ENCODE data around the gene XRCC3.
"Not testable (repeated sequence)": the region's sequence is repeated elsewhere in the genome, so short reads cannot be mapped to it uniquely, and the experiment has no call there.

The XRCC3 gene

DNA sequence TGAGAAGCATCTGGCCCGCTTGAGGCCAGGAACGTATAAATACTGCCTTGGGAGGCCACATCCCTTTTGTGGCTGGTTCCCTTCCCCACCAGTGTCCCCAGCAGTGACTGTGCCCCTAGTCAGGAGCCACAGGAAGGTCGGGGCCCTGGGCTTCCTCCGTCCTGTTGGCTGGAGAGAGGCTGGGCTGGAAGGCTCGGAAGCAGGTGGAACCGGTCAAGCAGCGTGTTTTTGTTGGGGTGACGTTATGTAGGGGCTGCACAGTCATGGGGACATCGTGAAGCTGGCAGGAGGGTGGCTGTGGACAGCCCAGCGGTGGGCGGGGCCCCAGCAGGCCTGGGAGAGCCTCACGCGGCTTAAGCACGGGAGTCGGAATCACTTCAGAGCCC is 10.1 kb downstream of the XRCC3 start:
- DNase-seq = no peak

DNA sequence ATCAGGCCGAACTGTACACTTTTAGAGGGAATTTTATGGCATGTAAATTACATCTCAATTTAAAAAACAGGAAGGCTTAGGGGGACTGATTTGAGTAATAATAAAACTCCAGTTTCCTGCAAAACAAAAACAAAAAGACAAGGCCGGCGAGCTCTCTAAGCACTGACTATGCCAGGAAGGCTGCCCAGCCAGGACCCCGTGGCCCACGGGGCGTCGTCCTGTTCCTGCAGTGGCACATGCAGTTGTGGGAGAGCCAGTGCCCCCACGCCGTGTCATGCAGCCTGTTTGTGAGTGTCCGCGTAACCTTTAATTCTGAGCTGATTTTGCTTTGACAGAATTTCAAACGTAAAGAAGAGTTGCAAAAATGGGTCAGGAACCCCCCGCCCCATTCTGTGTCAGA is 10.5 kb downstream of the XRCC3 start:
- DNase-seq = no peak

DNA sequence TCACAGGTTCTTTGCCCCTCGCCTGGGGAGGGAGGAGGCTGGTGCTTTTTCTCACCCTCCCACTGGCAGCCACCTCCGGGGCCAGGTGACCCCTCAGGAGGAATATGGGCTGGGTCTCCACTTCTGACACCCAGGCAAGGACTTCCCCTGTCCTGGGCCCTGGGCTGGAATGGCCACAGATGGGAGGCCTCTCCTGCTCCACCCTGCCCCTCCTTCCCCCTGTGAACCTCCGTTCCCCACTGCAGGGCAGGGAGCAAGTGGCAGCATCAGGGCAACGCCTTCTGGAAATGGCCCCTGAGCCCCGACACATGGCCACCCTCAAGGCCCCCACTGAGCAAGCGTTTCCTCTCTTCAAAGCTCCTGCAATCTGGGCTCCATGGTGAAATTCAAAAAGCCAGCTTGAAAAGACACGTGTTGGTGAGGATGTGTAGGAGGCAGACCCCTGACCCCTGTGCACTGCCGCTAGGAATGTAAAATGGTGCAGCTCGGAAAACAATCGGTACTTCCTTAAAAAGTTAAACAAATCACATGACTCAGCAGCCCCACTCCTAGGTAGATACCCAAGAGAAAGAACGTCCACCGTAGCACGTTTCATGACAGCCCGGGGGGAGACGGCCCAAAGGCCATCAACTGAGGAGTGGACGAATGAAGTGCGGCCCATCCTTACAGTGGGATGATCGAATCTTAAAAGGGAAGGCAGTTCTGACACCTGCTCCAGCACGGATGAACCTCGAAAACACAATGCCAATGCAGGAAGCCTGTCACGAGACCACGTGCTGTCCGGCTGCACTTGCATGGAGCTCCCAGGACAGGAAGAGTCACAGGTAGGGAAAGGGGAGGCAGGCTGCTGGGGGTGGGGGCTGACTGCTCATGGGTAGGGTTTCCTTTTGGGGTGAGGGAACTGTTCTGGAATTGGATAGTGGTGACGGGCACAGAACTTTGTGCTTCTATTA is 11.5 kb downstream of the XRCC3 start:
- DNase-seq = no peak

DNA sequence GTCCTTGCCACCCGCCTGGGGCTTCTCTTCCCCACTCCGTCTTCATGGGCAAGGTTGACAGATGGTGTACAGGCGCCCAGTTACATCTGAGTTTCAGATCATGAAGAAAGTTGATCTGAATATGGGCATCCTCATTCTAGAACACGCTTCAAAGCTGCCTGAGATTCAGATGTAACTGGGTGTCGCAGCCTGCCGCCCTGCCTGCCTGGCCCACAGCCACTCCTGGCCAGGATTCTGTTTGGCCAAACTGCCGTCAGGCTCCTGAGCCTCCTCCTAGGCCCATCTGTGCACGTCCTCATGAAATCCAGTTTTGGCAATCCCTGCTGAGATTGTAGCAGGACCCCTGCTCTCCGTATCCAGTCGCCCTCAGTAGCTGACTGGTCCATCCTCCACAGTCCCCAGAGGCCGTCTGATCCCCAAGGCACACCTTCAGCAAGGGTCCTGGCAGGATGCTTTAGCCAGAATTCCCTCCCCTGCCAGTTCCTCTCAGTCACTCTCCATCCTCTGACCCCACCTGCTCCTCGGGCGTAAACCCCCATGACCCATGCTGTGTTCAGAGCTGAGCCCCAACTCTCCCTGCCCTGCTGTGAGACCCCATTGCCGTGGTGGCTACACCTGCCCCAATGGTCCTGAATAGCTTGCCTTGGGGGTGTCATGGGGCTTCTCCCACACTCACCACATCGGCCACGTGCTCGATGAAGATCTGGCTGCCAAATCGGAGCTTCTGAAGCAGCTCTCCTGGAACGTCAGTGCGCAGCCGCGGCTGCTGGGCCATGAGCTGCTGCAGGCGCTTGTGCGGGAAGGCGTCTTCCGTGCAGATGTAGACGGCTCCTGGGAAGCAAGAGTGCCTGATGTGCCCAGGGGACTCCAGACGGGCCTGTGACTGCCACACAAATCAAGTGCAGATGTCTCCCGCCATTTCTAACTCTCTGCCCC is 12.5 kb downstream of the XRCC3 start:
- no peak for DNase-seq

DNA sequence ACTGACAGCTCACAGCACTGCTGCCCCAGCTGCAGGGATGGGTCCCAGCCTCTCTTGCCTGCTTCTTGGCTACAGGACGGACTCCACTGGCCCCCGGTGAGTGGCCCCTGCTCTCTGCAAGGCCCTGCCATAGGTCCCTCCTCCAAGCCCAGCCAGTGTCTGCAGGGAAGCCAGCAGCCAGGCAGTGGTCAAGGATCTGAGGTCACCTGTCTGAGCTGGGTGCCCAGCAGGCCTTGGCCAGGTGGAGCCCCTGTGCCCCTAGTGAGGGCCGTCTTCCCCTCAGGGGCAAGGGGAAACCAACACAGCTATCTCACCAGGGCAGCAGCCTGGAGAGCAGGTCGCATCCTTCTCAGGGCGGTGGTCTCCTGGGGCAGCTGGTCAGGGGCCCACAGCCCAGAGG is 13.2 kb downstream of the XRCC3 start:
- no peak for DNase-seq

DNA sequence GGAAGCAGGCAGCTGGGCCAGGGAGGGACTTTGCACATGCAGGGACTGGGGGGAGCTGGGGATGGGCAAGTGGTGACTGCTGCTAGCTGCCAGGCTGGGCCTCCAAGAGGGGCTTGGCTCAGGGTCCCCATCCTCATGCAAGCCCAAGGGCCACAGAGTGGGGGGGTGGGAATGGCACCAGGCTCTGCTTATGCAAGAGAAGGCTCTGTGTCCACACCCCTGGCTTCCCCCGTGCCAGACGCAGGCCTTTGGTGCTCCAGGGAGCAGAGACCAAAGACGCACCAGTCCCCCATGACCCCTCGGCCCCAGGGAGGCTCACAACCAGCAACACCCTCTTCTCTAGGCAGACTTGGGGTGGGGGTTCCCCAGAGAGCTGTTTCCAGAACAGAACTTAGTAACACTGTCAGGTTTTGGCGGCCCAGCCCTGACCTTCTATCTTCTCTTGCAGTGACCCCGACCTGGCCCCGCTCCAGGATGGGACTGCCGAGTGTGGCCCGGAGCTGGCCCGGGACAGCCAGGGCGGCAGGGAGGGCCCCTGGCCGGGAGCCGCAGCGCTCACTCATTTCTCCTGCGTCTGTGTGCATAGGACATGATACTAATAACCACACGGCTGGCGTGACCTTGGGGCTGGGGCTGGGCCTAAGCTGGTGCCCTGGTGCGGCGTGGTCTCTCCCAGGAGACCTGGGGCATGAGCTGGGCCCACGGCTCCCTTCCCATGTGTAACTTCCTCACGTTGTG is 14.3 kb downstream of the XRCC3 start:
- no peak for DNase-seq

DNA sequence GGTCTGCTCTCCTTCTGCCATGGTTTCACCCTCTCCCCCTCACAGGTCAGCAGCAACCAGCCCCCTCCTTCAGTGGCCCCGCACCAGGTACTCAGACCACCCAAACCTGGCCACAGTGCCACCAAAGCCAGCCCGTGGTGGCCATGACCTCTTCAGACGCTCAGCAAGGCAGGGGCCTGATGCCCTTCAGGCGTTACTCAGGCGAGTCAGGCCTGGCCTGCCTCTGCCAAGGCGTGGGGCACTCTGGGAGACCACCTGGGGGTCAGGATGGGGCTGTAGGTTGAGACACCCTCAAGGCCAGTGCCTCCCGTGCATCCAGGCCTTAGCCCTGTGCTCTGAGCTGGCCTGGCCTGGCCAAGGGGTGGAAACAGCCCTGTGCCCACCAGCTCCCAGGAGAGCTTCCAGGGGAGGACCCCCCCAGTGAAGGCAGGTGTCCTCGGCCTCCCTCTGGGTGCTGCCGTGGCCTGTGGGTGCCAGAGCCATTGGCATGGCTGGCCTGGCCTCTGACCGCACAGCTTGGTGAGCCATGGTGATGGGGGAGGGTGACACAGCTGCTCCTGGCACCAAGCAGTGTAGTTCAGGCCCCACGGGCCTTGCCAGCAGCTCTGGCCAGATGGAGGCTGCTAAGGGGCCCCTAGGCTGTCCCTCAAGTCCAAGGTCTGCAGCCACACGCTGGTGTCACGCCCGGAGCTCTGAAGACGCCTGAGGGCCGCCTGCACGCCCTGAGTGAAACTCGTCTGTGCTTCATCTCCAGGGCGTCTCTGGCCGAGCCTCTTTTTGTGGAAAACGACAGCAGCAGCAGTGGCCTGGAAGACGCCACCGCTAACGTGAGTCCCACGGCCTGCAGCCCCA is 15.1 kb downstream of the XRCC3 start:
- no peak for DNase-seq

DNA sequence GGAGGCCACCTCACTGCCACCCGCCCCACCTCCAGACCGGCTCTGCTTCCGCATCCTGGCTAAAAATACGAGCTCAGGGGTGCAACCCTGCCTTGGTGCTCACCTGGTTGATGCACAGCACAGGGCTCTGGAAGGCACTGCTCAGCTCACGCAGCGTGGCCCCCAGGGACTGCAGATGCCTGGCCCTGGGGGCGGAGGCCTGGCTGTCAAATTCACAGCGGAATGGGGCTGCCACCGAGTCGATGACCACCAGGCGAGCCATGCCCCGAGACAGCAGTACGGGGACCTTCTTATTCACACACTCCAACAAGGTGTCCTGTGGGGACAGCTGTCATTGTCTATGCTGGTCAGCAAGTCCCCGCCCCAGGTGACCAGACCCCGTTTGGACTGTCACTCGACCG is 16.0 kb downstream of the XRCC3 start:
- DNase-seq = no peak

DNA sequence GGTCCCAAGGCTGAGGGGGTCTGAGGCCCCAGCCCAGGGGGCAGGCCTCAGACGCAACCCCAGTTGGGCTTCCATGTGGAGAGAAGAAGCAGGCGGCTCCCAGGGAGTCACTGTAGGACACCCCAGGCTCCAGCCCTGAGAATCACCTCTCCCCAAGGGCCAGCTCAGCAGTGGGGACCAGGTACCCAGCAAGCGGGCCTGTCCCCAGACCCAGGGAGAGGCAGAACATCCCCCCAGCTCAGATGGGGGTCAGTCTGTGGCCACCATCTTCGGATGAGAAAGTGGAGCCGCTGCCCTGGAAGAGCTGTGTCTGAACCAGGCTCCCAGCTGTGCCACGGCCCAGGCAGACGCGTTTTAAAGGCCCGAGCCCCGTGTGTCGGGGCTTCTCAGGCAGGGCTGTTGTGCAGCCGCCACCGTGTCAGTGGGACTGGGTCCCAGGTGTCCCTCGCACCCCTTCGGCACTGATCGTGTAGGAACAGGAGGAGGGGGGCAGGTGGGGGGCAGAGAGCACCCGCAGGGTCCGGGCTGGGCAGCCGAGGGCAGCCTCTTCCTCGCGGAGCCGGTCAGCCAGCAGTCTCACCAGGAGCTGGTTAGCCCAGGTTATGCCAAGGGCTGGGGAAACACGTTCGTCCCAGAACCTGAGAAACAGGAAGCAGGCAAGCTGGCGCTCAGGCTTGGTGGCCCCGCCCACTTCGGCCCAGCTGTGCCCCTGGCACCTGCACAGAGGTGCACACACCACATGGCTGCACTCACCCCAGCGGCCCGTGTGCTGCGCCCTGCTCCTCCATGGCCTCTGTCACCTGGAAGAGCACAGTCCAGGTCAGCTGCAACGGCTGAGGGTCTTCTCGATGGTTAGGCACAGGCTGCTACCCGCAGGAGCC is 16.6 kb downstream of the XRCC3 start:
- no peak for DNase-seq

DNA sequence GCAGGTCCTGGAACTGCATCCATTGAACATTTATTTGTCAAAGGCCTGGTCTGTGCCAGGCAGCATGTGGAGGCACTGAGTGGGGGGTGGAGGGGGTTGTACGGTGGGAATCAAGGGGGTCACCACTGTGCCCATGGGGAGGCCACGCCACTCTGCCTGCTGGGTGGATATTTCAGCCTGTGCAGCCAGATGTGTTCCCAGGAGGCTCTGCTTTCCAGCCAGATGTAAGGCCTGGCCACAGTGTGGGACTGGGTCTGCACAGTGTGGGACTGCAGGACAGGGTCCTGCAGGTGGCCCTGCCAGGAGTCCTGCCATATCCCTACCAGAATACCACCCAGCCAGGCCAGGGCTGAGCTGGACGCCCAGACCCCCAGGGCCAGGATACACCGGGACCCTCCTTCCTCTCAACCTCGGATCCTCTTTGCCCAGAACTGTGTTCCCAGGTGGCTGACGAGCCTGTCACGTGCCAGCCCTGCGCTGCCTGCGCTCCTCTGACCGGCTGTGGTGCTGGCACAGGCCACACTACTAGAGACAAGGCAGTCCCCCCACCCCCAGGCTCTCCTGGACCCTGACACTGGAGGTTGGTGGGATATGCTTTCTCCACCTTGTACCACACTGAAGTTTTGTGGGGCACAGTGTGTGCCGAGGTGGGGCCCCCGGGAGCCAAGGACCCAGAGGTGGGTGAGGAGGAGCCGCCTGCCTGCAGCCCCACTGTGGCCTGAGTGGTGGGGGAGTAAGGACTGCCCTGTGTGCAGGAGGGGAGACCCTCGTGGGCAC is 17.5 kb downstream of the XRCC3 start:
- DNase-seq = no peak

DNA sequence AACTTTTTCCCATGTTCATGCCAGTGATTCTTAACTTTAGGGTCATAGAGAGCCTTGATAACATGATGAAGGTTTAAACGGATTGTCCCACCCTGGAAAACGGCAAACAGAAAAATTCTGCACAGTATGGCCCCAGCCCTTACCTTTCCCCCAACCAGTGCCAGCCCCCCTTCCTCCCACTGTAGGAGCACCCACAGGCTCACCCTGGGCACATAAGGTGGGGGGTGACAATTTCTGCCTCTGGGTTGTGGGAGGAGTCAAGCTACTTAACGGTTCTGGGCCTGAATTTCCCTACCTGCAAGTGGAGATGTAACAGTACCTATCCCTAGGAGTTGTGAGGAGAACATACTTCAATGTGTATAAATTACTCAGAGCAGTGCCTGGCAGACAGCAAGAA is 18.0 kb downstream of the XRCC3 start:
- DNase-seq = no peak

DNA sequence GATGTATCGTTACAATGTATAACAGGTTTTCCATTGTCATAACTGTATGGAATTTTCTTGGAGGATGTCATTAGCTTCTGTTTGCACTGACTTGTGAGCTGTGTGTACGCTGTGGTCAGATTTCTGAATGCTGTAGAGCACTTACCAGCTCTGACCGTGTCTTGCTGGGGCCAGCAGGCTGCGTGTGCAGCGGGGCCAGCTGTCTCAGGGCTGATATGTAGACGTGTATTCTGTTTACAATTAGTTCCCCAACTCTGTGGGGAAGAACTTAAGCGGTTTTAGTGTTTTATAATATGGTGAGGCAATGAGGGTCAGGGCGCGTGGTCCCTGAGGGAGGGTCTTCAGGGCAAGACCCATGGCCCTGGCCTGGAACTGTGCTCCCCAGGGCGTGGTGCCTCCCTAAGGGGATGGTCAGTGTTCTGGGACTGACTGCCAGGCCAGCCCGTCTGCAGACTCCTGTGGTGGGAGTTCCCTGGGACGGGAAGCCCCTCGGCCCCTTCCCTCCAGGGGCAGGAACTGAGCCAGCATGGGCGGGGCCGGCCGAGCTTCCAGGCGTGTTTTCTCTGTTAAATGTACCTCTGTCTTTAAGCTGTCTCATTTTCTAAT is 18.7 kb downstream of the XRCC3 start:
- no peak for DNase-seq

DNA sequence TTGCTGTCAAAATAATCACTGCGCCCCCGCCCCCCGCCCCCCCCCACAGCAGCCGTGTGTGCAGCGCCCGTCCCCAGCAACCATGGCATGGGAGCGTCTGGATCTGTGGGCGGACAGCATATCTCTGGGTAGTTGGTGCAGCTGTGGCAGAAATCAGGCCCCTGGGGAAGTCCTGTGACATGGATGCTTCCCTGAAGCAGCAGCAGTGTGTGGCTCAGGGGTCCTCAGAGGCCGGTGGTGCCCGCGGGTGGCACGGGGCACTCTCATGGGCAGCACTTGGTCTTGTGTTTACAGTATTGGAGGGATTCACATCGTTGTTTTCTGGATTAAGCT is 19.2 kb downstream of the XRCC3 start:
- DNase-seq = no peak

DNA sequence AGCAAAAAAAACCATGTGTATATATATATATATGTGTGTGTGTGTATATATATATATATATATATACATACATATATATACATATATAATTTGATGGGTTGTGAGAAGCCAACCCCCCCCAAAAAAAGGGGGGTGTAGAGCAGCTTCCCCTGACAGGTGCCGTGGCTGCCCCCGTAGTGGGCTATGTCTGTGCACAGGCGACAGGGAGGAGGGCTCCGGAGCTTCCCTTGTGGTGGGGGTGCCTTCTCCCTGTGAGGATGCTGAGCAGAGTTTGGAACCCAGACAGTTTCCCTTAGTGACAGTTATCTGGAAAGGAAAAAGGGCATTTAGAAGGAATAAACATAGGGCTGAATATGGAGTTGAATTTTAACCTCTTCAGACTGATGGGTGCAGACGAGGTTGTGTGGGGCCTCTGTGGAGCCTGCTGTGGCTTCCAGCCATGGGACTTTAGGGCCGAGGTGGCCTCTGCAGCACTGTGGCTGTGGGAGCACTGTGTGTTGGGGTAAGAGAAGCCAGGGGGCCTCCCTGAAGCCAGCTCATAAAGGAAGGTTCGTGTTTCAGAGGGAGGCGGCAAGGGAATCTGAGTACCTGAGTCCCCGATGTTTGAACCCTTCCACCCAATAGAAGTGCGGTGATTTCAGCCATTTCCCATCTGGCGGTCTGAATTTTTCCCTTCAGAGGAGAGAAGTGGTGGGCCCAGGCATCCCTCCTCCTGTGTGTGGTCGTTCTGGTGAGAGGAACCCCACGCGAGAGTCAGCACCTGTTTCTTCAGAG is 19.8 kb downstream of the XRCC3 start:
- no peak for DNase-seq

DNA sequence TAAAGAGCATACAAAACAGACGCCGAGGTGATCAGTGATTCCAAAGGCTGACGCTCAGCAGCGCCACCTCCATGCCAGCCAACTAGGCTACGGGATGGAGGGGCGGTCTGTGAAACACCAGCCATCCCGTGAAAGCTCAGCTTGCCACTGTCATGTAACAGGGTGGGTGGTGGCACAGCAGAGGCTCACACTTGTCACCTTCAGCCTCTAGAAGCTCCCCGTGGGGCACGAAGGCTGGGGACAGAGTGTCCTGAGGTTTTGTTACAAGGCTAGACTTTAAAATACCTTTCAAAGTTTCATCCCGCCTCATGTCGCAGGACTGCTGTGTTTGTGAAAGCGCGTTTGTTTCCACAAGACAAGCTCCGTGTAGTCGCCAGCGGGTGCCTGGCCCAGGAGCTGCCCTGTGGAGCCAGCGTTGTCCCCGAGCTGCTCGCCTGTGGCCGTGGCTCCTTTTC is 20.7 kb downstream of the XRCC3 start:
- no peak for DNase-seq

DNA sequence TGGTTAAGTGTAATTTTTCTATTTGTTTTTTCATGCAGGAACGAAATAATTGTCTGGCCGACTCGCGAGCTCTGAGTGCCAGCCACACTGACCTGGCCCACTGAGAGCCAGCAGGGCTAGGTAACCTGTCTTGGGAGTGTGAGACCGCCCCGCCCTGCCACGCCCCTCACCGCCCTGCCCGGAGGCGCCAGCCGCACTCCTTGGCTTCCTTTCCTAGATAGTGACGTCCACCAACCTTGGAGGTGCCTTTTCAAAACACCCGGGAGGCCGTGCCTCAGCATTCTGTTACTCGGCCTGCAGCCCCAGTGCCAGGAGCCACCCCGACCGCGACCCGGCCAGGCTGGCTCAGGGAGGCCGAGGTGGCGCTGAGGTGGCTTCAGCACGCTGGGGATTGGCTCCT is 21.7 kb downstream of the XRCC3 start:
- no peak for DNase-seq

DNA sequence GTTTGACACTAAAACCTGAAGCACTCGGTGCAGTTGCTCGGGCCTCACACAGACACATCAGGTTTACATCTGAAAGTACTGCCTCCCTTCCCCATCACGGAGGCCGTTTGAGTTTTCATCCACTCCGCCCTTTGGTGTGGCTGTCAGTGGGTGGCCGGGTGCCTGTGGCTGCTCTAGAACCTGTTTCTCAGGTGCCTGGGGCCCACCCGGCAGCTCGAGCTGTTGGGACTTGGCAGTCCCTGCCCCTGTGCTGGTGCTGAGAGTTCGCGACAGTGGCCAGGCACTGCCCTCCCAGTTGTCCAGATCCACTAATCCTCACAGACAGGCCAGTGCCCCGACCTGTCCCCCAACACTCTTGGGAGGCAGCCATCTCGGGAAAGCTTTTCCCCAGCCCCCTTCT is 22.4 kb downstream of the XRCC3 start:
- DNase-seq = no peak

DNA sequence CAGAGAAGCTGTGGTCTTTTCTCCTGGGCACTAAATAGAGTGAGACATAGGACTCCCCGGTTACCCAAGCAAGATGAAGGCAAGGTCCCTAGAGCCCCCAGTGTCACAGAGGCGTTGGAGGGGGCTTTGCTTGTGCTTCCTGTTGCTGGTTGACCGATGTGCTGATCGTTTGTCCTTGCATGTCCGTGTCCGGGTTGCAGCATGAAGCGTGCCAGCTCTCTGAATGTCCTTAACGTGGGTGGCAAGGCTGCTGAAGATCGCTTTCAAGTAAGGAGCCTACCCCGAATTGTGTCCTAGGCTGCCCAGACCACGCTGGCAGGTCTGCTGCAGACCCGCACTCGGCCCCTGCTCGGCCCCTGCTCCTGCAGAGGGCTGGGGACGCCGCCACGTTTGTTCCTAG is 23.1 kb downstream of the XRCC3 start:
- no peak for DNase-seq

DNA sequence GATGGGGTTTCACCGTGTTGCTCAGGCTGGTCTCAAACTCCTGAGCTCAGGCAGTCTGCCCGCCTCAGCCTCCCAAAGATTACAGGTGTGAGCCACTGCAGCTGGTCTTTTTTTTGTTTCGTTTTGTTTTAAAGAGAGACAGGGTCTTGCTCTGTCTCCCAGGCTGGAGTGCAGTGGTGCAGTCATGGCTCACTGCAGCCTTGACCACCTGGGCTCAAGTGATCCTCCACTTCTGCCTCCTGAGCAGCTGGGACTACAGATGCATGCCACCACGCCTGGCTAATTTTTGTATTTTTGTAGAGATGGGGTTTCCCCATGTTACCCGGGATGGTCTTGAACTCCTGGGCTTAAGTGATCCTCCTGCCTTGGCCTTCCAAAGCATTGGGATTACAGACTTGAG is 23.6 kb downstream of the XRCC3 start:
- DNase-seq = not testable (repeated sequence)

Measured in activated CD4-positive, alpha-beta T cell treated with anti-CD3 and anti-CD28 coated beads, Interleukin-2, amount 50 U/mL, for 1 hour (primary cell).